GM10248 (cell line): Measurements from ENCODE around the gene SLC47A1.

ENCODE experiments used
- CTCF ChIA-PET: fragments of 300-600 bp; sonication (Branson Sonifier 250); formaldehyde crosslinking; extraction: SDS; loops from one replicate; lab custom pipeline; 2021; ENCODE audit warnings: antibody characterized with exemption; lab: Yijun Ruan, JAX
- POLR2A ChIA-PET: fragments of 350-650 bp; sonication (Branson Sonifier 250); formaldehyde crosslinking; extraction: SDS; loops from one replicate; lab custom pipeline; 2020; ENCODE audit warnings: antibody characterized with exemption; lab: Yijun Ruan, JAX
- DNase-seq: peaks from one replicate; pipeline ENCODE4 v3.0.0; 2012; ENCODE audit errors: extremely low spot score
- CTCF ChIP-seq: IDR thresholded peaks from 2 replicates; pipeline ENCODE4 v1.5.1; 2012; ENCODE audit warnings: mild to moderate bottlenecking, low read depth; ENCODE audit errors: extremely low read depth, missing control alignments, control extremely low read depth

Gene SLC47A1

GRCh38 chr17:19553036-19553435 lies 19.4 kb downstream of the SLC47A1 start:
- ChIA-PET POLR2A (no interaction called here), CTCF (no interaction called here)
- DNase-seq: no peak
- TF ChIP-seq CTCF: no peak

GRCh38 chr17:19554393-19554792 lies 20.7 kb downstream of the SLC47A1 start:
- no peak for TF ChIP-seq CTCF
- CTCF ChIA-PET: no interaction called here
- no peak for DNase-seq
- POLR2A ChIA-PET: no interaction called here

- ChIA-PET CTCF (no interaction called here), POLR2A (no interaction called here)
- TF ChIP-seq CTCF: no peak
Measured at GRCh38 chr17:19555746-19556145, 22.1 kb downstream of the SLC47A1 start.

GRCh38 chr17:19558946-19559345 lies 25.3 kb downstream of the SLC47A1 start:
- CTCF ChIA-PET: no interaction called here
- POLR2A ChIA-PET: no interaction called here
- no peak for TF ChIP-seq CTCF
- DNase-seq: no peak

More at GRCh38 chr17:19555746-19556145, 22.1 kb downstream of the SLC47A1 start:
- no peak for DNase-seq

GRCh38 chr17:19561697-19562318 lies 28.2 kb downstream of the SLC47A1 start:
- ChIA-PET CTCF (no interaction called here), POLR2A (no interaction called here)
- no peak for TF ChIP-seq CTCF
- no peak for DNase-seq

GRCh38 chr17:19565817-19566575 lies 32.3 kb downstream of the SLC47A1 start:
- POLR2A ChIA-PET: no interaction called here
- CTCF ChIA-PET: interaction anchor here (0.8 to 0.9 kb wide), 3 partner anchors 17 to 203 kb away, joined by 3 read pairs; no protein-coding TSS in a partner anchor
- no peak for TF ChIP-seq CTCF
- no peak for DNase-seq
